Subcutaneous preadipocyte (primary cell): Measurements from ENCODE around the gene TAAR6. TPM values are rescaled to one million over a fixed set of nuclear protein-coding genes. Genes with fewer than 3 reads are reported as not detected.

Experiments used
- small RNA-seq: library from RNA; depleted of rRNA; stranded (forward); fragments of <200 nt; gene quantifications from one replicate; pipeline ENCODE3, GENCODE V24; 2012
- total RNA-seq: library from RNA; depleted of rRNA; stranded (reverse); fragments of >200 nt; gene quantifications from 2 replicates; pipeline ENCODE4 v1.2.3, GENCODE V29; 2012

TAAR6 gene, protein sequence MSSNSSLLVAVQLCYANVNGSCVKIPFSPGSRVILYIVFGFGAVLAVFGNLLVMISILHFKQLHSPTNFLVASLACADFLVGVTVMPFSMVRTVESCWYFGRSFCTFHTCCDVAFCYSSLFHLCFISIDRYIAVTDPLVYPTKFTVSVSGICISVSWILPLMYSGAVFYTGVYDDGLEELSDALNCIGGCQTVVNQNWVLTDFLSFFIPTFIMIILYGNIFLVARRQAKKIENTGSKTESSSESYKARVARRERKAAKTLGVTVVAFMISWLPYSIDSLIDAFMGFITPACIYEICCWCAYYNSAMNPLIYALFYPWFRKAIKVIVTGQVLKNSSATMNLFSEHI
- total RNA-seq = not detected in 2 replicates

GRCh38 chr6:132570221-132570777, at the start of gene TAAR6:
Gene TAAR6, plus strand, starts transcription at chr6:132570322. Its CDS starts 0 bp downstream, at chr6:132570322.

DNA sequence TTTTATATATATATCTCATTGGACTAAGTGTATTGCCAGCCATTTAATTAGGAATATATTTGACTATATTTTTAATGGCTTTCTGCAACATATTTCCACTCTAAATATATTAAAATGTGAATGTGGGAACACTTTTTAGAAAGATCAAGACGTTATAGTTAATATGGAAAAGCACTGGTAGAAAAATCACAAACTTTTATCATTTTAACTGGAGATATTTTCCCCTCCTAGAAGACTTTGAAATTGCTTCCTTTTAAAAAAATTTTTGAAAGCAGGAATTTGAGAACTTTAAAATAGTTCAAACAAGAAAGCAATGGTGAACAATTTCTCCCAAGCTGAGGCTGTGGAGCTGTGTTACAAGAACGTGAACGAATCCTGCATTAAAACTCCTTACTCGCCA, 32.1 kb upstream of the TAAR6 start, which contains the start of gene TAAR9:
TSS of gene TAAR9 (plus strand) at position 301 of the 400 bp plus-strand sequence. CDS start at position 314, 13 bp downstream.

DNA sequence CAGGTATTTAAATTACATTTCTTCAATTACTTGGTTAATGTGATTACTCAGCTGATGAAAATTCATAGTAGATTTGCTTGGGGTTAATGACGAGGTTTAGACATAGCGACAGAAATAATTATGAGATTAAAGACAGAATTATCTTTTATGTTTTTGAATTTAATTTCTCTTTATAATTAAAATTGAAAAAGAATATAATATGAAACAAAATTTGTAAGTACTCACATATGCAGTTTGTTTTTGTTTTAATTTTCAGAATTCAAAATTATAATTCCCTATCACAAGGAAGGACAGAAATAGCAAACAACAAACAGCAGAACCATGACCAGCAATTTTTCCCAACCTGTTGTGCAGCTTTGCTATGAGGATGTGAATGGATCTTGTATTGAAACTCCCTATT, 17.8 kb upstream of the TAAR6 start, which contains the start of gene TAAR8:
TSS of gene TAAR8 (plus strand) at position 301 of the 400 bp plus-strand sequence. CDS start at position 322, 21 bp downstream.

DNA sequence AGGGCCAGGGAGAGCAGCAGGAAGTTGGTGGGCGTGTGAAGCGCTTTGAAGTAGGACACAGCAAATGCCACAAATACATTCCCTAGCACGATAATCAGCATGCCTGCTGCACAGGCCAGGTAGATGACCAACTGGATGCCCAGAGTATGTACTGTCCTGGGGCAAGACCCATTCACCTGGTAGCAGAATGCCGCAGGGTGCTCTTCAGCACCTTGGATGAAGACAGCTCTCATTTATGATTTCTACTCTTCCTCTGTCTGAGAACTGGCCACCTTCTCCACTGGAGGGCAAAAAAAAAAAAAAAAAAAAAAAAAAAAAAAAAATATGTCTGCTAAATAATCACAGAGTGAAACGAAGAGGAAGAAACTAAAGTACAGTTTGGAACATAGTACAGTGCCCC, 19.3 kb downstream of the TAAR6 start, which contains the start of gene TAAR5:
TSS of gene TAAR5 (minus strand) at position 288 of the 400 bp plus-strand sequence. CDS start at position 233, 55 bp downstream.

Small RNA genes lying within 50 kb of the gene (small RNA-seq; reads per million reads assigned to genes)
- not detected for gene TAAR7P

Other genes starting within 250 kb of the TAAR6 start
- 14.3 and 43.4 TPM in 2 replicates for gene MOXD1, start 168.8 kb upstream of the TAAR6 start, total RNA-seq
- 16.9 and 17.2 TPM in 2 replicates for gene STX7, start 57.2 kb upstream of the TAAR6 start, total RNA-seq
- not detected in 2 replicates for gene TAAR9, start 32.0 kb upstream of the TAAR6 start, total RNA-seq
- gene TAAR8, start 17.6 kb upstream of the TAAR6 start, total RNA-seq = not detected in 2 replicates
- gene TAAR5, start 19.4 kb downstream of the TAAR6 start, total RNA-seq = not detected in 2 replicates
- not detected in 2 replicates for gene TAAR2, start 54.0 kb downstream of the TAAR6 start, total RNA-seq
- gene TAAR1, start 88.9 kb downstream of the TAAR6 start, total RNA-seq = not detected in 2 replicates
- not detected in 2 replicates for gene VNN1, start 143.7 kb downstream of the TAAR6 start, total RNA-seq
- not detected in 2 replicates for gene VNN2, start 187.6 kb downstream of the TAAR6 start, total RNA-seq
- 6.1 and 7.3 TPM in 2 replicates for gene SLC18B1, start 228.3 kb downstream of the TAAR6 start, total RNA-seq
- 675 and 1,688 TPM in 2 replicates for gene RPS12, start 244.2 kb downstream of the TAAR6 start, total RNA-seq